Tibial nerve (tissue), 4 donors: ENCODE data around the gene ARPC5L.

Source experiments
- EP300 ChIP-seq, 2 donors: sonication (generic); formaldehyde crosslinking; IDR thresholded peaks; one replicate each; pipeline ENCODE4 v1.6.1; 2017; ENCODE audit warnings: antibody characterized with exemption in 2 of 2, mild to moderate bottlenecking in 1 of 2
- POLR2A ChIP-seq, 2 donors: fragments of 450-650 bp; IDR thresholded peaks; one replicate each; pipeline ENCODE4 v1.6.1; 2017; ENCODE audit warnings: antibody characterized with exemption in 2 of 2, mild to moderate bottlenecking in 2 of 2, moderate library complexity in 2 of 2
- TF ChIP-seq, protein P1 (sequence below), 5 experiments: fragments of 200-600 bp in 3 of 5; fragments of 450-650 bp in 2 of 5; sonication (generic) in 3 of 5; IDR thresholded peaks; one replicate each; pipeline ENCODE4 v1.5.1; 2016 to 2019; ENCODE audit warnings: antibody characterized with exemption in 5 of 5, mild to moderate bottlenecking in 3 of 5, moderate library complexity in 2 of 5

DNA sequence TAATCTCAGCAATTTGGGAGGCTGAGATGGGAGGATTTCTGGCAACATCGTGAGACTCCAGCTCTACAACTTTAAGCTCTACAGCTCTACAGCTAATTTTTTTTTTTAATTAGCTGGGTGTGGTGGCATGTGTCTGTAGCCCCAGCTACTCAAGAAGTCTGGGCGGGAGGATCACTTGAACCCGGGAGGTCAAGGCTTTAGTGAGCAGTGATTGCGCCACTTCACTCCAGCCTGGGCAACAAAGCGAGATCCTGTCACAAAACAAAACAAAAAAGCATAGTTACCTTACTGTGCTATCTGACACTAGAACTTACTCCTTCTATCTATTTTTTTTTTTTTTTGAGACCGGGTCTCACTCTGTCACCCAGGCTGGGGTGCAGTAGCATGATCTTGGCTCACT is 15.0 kb upstream of the ARPC5L start:
- TF ChIP-seq, protein P1, sequence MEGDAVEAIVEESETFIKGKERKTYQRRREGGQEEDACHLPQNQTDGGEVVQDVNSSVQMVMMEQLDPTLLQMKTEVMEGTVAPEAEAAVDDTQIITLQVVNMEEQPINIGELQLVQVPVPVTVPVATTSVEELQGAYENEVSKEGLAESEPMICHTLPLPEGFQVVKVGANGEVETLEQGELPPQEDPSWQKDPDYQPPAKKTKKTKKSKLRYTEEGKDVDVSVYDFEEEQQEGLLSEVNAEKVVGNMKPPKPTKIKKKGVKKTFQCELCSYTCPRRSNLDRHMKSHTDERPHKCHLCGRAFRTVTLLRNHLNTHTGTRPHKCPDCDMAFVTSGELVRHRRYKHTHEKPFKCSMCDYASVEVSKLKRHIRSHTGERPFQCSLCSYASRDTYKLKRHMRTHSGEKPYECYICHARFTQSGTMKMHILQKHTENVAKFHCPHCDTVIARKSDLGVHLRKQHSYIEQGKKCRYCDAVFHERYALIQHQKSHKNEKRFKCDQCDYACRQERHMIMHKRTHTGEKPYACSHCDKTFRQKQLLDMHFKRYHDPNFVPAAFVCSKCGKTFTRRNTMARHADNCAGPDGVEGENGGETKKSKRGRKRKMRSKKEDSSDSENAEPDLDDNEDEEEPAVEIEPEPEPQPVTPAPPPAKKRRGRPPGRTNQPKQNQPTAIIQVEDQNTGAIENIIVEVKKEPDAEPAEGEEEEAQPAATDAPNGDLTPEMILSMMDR (IDR thresholded peaks at IDR 0.05) = no peak
- no peak for TF ChIP-seq EP300 (IDR thresholded peaks at IDR 0.05)
- no peak for TF ChIP-seq POLR2A (IDR thresholded peaks at IDR 0.05)
